K562 (cell line): ENCODE results near the gene SMNDC1. TPM values are rescaled to one million over a fixed set of nuclear protein-coding genes. Genes with fewer than 3 reads are reported as not detected.
A peak's percentile ranks its signal among the peaks of the same experiment; 100 is the strongest.

Source experiments
- ATAC-seq: fragments of 200-7000 bp; cut with Tn5 transposase; 3 replicates; pipeline ENCODE4 v1.9.1; 2020; ENCODE audit warnings: moderate library complexity
- BruUV-seq: library from RNA; stranded (reverse); fragments of 400-500 nt; replicated peaks from 2 replicates; lab custom pipeline; 2021; lab: Mats Ljungman, UMichigan
- CTCF ChIA-PET: fragments of 300-600 bp; formaldehyde crosslinking; extraction: SDS; loops from one replicate; lab custom pipeline; 2021; ENCODE audit warnings: low intra/inter-chr PET ratio; lab: Yijun Ruan, JAX
- POLR2A ChIA-PET: fragments of 300-600, 350-650 bp; sonication (Branson Sonifier 250); formaldehyde crosslinking; extraction: SDS; loops from one replicate; lab custom pipeline; 2021; ENCODE audit warnings: antibody characterized with exemption, inconsistent platforms; lab: Yijun Ruan, JAX
- DNase-seq, 4 experiments: peaks; one replicate each; pipeline versions ENCODE4 v3.0.0 to v3.0.0-alpha.2; 2011 to 2018; ENCODE audit warnings: low spot score in 3 of 4, mixed read lengths in 3 of 4; ENCODE audit errors: extremely low read depth in 1 of 4
- FAIRE-seq: peaks from 2 replicates; lab custom pipeline; 2011; peaks lifted over from hg19 to GRCh38; lab: Jason Lieb, UNC
- H2AFZ ChIP-seq: 2 replicates; pipeline ENCODE4 v1.6.0; 2011; ENCODE audit warnings: low read depth, low read length, control low read depth, inconsistent platforms
- H3K27ac ChIP-seq: fragments of 200-600 bp; 3 replicates; pipeline ENCODE4 v1.8.0; 2011; ENCODE audit warnings: low read depth, mild to moderate bottlenecking, control low read depth, inconsistent platforms, low read length, moderate library complexity, mixed read lengths; ENCODE audit errors: extremely low read depth
- H3K27me3 ChIP-seq, 2 experiments: fragments of 300-600 bp in 1 of 2; 2 replicates in 1 of 2; 3 replicates in 1 of 2; pipeline versions ENCODE4 v1.6.0 to v1.8.0; 2011; ENCODE audit warnings: inconsistent platforms in 2 of 2, low read length in 2 of 2, mild to moderate bottlenecking in 1 of 2, mixed read lengths in 1 of 2, moderate library complexity in 1 of 2; ENCODE audit not compliant: control insufficient read depth in 2 of 2, insufficient read depth in 2 of 2
- H3K36me3 ChIP-seq: fragments of 300-600 bp; 3 replicates; pipeline ENCODE4 v1.8.0; 2011; ENCODE audit warnings: mild to moderate bottlenecking, low read length, inconsistent platforms; ENCODE audit not compliant: control insufficient read depth, insufficient read depth
- H3K4me1 ChIP-seq, 2 experiments: fragments of 200-600 bp in 1 of 2; replicated peaks in 1 of 2; 2 replicates in 1 of 2; 3 replicates in 1 of 2; pipeline versions ENCODE4 v1.5.1 to v1.8.0; 2011; ENCODE audit warnings: inconsistent platforms in 2 of 2, low read length in 2 of 2, mild to moderate bottlenecking in 1 of 2, mixed read lengths in 1 of 2, moderate library complexity in 1 of 2; ENCODE audit not compliant: control insufficient read depth in 2 of 2, insufficient read depth in 2 of 2
- H3K4me2 ChIP-seq: 2 replicates; pipeline ENCODE4 v1.6.1; 2011; ENCODE audit warnings: low read length, control low read depth, inconsistent platforms, mixed read lengths; ENCODE audit not compliant: insufficient read depth
- H3K4me3 ChIP-seq: fragments of 200-600 bp; sonication (generic), shearing (Covaris generic); 2 replicates; pipeline ENCODE4 v1.5.1; 2016; ENCODE audit warnings: control low read depth, inconsistent platforms
- H3K79me2 ChIP-seq: fragments of 200-600 bp; 3 replicates; pipeline ENCODE4 v1.8.0; 2011; ENCODE audit warnings: low read length, inconsistent platforms; ENCODE audit not compliant: control insufficient read depth, insufficient read depth
- H3K9ac ChIP-seq, 2 experiments: 2 replicates each; pipeline versions ENCODE4 v1.6.0 to v1.6.1; 2011; ENCODE audit warnings: low read depth in 2 of 2, low read length in 2 of 2, control low read depth in 1 of 2, inconsistent platforms in 1 of 2, mild to moderate bottlenecking in 1 of 2, mixed read lengths in 1 of 2; ENCODE audit not compliant: insufficient read depth in 1 of 2
- H3K9me1 ChIP-seq: one replicate; pipeline ENCODE4 v1.6.0; 2011; ENCODE audit warnings: inconsistent platforms, mild to moderate bottlenecking, low read length, moderate library complexity; ENCODE audit not compliant: control insufficient read depth, insufficient read depth
- H3K9me3 ChIP-seq: replicated peaks from 2 replicates; pipeline ENCODE4 v1.5.1; 2011; ENCODE audit warnings: low read depth, low read length, inconsistent platforms; ENCODE audit not compliant: control insufficient read depth, insufficient read depth
- H4K20me1 ChIP-seq: replicated peaks from 2 replicates; pipeline ENCODE4 v1.6.1; 2011; ENCODE audit warnings: low read length, inconsistent platforms, mixed read lengths; ENCODE audit not compliant: control insufficient read depth, insufficient read depth
- EP400 ChIP-seq: fragments of 450-650 bp; IDR thresholded peaks from 2 replicates; pipeline ENCODE4 v1.6.1; 2017; ENCODE audit warnings: antibody characterized with exemption, mild to moderate bottlenecking, moderate library complexity
- GTF2E2 ChIP-seq: fragments of 200-800 bp; sonication (Bioruptor generic); IDR thresholded peaks from 2 replicates; pipeline ENCODE4 v1.6.1; 2016; ENCODE audit warnings: missing genetic modification characterization, missing compliant biosample characterization
- PML ChIP-seq: IDR thresholded peaks from 2 replicates; pipeline ENCODE4 v1.6.1; 2012; ENCODE audit warnings: low read length, inconsistent platforms
- STAT5A ChIP-seq: IDR thresholded peaks from 2 replicates; pipeline ENCODE4 v1.6.1; 2012; ENCODE audit warnings: low read length, inconsistent platforms, borderline replicate concordance
- TARDBP ChIP-seq: fragments of 450-650 bp; IDR thresholded peaks from 2 replicates; pipeline ENCODE4 v1.6.1; 2016
- WGBS: fragments of 100-300 bp; shearing (Covaris generic); methylation state at CpG from one replicate; pipeline ENCODE4 v1.1.6; 2016; ENCODE audit warnings: low coverage, mixed read lengths; ENCODE audit not compliant: insufficient coverage; ENCODE audit errors: missing lambda C conversion rate; 5-methylcytosine and 5-hydroxymethylcytosine counted together
- in situ Hi-C: fragments of 300-500 bp; cut with MboI; formaldehyde crosslinking; loops from 4 replicates; pipeline ENCODE4 v1.15.0; 2018; ENCODE audit warnings: inconsistent platforms, mixed read lengths
- intact Hi-C: fragments of 100-400 bp; cut with micrococcal nuclease; formaldehyde crosslinking; loops from 2 replicates; pipeline ENCODE4 v1.14.2; 2022
- polyA plus RNA-seq, 8 experiments: library from polyadenylated mRNA; depleted of rRNA in 4 of 8; stranded (reverse) in 5 of 8; unstranded in 3 of 8; fragments of >200 nt; fragmentation: Nextera tagmentation in 2 of 8; fragmentation: Illumina TruSeq in 1 of 8; extraction: Ambion mirVana in 2 of 8; extraction: Trizol in 1 of 8; gene quantifications; 2 replicates each; pipeline versions ENCODE4 v1.2.1 to v1.2.3, GENCODE V29; 2011 to 2014; ENCODE audit warnings: inconsistent platforms in 1 of 8, missing spikeins in 1 of 8
- total RNA-seq, 7 experiments: library from RNA; depleted of rRNA in 6 of 7; stranded (reverse); fragments of >200 nt in 6 of 7; fragmentation: Illumina TruSeq in 2 of 7; extraction: Trizol in 2 of 7; gene quantifications; 2 replicates each; pipeline versions ENCODE4 v1.2.1 to v1.2.3, GENCODE V29; 2011 to 2021; ENCODE audit warnings: low replicate concordance in 1 of 7
- TF ChIP-seq, protein P1 (sequence below): sonication (generic); formaldehyde crosslinking; IDR thresholded peaks from 2 replicates; pipeline ENCODE4 v1.9.0; 2022; ENCODE audit warnings: mild to moderate bottlenecking, missing genetic modification reagents
- TF ChIP-seq, protein P2 (sequence below), 2 experiments: fragments of 450-650 bp; IDR thresholded peaks; 2 replicates each; pipeline ENCODE4 v1.6.1; 2016; ENCODE audit warnings: mild to moderate bottlenecking in 2 of 2, borderline replicate concordance in 1 of 2, low read depth in 1 of 2, moderate library complexity in 1 of 2
- TF ChIP-seq, protein P3 (sequence below): sonication (generic); formaldehyde crosslinking; IDR thresholded peaks from 2 replicates; pipeline ENCODE4 v1.8.1; 2023; ENCODE audit warnings: mild to moderate bottlenecking, missing genetic modification reagents

Gene SMNDC1
- total and polyA plus RNA-seq, 9 of the 15 experiments (the other 6 are each of a cell fraction or from before 2014, with no cell fraction given) = 6.8 to 35.8 (median 12.3) TPM

DNA sequence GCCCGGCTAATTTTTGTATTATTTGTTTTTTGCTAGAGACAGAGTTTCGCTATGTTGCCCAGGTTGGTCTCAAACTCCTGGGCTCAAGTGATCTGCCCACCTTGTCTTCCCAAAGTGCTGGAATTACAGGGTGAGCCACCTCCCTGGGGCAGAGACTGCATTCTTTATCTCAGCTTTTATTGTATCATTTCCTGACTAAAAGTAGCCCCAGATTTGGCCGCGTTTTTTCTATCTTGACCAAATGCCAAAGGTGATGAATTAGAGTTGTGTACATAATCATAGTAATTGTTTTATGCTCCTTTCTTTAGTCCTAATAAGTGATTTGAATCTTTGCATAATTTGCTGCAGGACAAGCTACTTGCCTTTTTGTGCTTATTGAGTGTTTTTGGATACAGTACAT is 3.1 kb upstream of the SMNDC1 start (continued):
- TF ChIP-seq, protein P1, sequence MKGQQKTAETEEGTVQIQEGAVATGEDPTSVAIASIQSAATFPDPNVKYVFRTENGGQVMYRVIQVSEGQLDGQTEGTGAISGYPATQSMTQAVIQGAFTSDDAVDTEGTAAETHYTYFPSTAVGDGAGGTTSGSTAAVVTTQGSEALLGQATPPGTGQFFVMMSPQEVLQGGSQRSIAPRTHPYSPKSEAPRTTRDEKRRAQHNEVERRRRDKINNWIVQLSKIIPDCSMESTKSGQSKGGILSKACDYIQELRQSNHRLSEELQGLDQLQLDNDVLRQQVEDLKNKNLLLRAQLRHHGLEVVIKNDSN (CRISPR knock-in tag) = no peak
- TF ChIP-seq PML = no peak
- no peak for TF ChIP-seq TARDBP
- TF ChIP-seq, all 486 proteins: peak for 0

DNA sequence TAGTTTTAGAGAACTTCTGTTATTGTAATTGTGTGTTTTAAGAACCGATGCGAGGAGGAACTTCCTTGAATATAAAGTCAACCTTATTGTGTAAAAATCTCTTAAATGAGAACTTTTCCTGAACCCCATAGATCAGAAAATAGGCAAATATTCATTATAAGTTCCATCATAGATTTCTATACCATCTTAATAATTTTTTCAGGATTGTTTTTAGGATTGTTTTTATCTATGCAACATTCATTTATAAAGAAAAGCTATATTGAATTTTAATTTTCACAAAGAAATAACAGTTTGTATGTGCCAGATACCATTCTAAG is 1.7 kb upstream of the SMNDC1 start:
- peaks cover 4% of the 10 kb centered on the region for H4K20me1 ChIP-seq
- no peaks in the 10 kb centered on the region for H3K9me1 ChIP-seq
- no peak for ATAC-seq
- H3K27ac ChIP-seq = peak overlapping the region; percentile 87; the same call in 1 of the 3 replicates
- H3K4me2 ChIP-seq = no peak overlapping the region
- H3K36me3 ChIP-seq = peaks cover 22% of the 10 kb centered on the region
- ChIA-PET POLR2A (interaction anchor here (0.6 kb wide), 2 partner anchors 31 to 235 kb away, joined by 3 read pairs; no protein-coding TSS in a partner anchor), CTCF (interaction anchor here (0.6 to 1.5 kb wide), 4 partner anchors 193 to 294 kb away, joined by 3 to 4 read pairs (median 4); no protein-coding TSS in a partner anchor)
- peak overlapping the region; percentile 83 for H2AFZ ChIP-seq
- DNase-seq = no peak
- no peak overlapping the region for H3K4me3 ChIP-seq
- no peak for FAIRE-seq
- H3K9me3 ChIP-seq = no peaks in the 10 kb centered on the region
- H3K4me1 ChIP-seq = peaks cover 0 to 11% of the 10 kb centered on the region in 2 experiments; a peak in 2 of 5 replicates
- H3K27me3 ChIP-seq = no peaks in the 10 kb centered on the region
- intact Hi-C loops = loop anchor here (5.0 kb wide), 1 partner anchor 191 kb away; the partner anchor contains the start of gene DUSP5
- H3K79me2 ChIP-seq = peaks cover 34% of the 10 kb centered on the region
- TF ChIP-seq, protein P2, sequence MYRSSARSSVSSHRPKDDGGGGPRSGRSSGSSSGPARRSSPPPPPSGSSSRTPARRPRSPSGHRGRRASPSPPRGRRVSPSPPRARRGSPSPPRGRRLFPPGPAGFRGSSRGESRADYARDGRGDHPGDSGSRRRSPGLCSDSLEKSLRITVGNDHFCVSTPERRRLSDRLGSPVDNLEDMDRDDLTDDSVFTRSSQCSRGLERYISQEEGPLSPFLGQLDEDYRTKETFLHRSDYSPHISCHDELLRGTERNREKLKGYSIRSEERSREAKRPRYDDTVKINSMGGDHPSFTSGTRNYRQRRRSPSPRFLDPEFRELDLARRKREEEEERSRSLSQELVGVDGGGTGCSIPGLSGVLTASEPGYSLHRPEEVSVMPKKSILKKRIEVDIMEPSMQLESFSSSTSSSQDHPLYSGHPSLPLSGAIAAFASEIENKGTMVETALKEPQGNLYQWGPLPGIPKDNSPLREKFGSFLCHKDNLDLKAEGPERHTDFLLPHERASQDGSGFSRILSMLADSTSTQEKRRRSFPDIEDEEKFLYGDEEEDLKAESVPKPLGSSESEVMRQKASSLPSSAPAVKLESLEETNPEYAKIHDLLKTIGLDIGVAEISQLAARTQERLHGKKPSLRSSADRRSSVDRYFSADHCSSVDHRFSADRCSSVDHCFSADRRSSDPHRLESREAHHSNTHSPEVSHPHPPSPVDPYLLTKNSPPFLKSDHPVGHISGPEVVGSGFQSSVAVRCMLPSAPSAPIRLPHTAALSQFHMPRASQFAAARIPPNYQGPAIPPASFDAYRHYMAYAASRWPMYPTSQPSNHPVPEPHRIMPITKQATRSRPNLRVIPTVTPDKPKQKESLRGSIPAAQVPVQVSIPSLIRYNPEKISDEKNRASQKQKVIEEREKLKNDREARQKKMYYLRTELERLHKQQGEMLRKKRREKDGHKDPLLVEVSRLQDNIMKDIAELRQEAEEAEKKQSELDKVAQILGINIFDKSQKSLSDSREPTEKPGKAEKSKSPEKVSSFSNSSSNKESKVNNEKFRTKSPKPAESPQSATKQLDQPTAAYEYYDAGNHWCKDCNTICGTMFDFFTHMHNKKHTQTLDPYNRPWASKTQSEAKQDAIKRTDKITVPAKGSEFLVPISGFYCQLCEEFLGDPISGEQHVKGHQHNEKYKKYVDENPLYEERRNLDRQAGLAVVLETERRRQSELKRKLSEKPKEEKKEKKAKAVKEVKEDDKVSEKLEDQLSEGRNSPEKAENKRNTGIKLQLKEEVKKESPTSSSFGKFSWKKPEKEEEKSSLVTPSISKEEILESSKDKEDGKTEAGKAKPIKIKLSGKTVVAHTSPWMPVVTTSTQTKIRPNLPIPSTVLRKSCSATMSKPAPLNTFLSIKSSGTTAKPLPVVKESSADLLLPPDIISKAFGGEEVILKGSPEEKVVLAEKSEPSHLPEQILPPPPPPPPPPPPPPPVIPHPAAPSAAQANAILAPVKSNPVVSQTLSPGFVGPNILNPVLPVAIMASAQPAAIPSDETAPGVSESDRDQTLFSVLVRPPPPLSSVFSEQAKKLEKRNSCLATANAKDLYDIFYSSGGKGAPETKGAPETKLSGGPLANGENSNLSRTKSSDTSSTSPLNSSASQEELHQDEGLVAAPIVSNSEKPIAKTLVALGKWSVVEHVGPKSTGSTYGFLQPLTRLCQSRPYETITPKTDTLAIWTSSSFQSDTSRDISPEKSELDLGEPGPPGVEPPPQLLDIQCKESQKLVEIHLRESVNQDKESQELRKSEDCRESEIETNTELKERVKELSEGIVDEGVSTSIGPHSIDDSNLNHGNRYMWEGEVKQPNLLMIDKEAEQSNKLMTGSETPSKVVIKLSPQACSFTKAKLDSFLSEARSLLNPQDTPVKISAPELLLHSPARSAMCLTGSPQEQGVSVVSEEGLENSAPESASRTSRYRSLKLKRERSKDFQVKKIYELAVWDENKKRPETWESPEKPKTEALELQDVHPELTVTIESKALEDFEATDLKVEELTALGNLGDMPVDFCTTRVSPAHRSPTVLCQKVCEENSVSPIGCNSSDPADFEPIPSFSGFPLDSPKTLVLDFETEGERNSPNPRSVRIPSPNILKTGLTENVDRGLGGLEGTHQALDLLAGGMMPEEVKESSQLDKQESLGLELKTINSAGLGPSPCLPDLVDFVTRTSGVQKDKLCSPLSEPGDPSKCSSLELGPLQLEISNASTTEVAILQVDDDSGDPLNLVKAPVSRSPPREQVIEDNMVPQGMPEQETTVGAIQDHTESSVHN (IDR thresholded peaks at IDR 0.05; ENCODE audit: borderline replicate concordance in 1 of 2, low read depth in 1 of 2) = no peak
- TF ChIP-seq, protein P3, sequence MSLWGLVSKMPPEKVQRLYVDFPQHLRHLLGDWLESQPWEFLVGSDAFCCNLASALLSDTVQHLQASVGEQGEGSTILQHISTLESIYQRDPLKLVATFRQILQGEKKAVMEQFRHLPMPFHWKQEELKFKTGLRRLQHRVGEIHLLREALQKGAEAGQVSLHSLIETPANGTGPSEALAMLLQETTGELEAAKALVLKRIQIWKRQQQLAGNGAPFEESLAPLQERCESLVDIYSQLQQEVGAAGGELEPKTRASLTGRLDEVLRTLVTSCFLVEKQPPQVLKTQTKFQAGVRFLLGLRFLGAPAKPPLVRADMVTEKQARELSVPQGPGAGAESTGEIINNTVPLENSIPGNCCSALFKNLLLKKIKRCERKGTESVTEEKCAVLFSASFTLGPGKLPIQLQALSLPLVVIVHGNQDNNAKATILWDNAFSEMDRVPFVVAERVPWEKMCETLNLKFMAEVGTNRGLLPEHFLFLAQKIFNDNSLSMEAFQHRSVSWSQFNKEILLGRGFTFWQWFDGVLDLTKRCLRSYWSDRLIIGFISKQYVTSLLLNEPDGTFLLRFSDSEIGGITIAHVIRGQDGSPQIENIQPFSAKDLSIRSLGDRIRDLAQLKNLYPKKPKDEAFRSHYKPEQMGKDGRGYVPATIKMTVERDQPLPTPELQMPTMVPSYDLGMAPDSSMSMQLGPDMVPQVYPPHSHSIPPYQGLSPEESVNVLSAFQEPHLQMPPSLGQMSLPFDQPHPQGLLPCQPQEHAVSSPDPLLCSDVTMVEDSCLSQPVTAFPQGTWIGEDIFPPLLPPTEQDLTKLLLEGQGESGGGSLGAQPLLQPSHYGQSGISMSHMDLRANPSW = no peak
- TF ChIP-seq EP400 = peak; percentile 5; the same call in 1 of the 2 replicates
- TF ChIP-seq GTF2E2 (tag) = no peak
- no peak for TF ChIP-seq STAT5A
- in situ Hi-C loops = no loop called here
- BruUV-seq = no TSS peak
- peak overlapping the region in 1 of 2 experiments; percentile 83; a peak in 2 of 4 replicates for H3K9ac ChIP-seq
- 0% methylated on average over 2 of the region's 2 CpGs for WGBS
